GM19099 (cell line): ENCODE results near the gene PHEX.
A peak's percentile ranks its signal among the peaks of the same experiment; 100 is the strongest.

Experiments
- POLR2A ChIP-seq: IDR thresholded peaks from 3 replicates; pipeline ENCODE4 v1.6.1; 2011; ENCODE audit warnings: low read depth; ENCODE audit not compliant: insufficient read length; ENCODE audit errors: extremely low read depth

The PHEX gene

GRCh38 chrX:22032084-22032483, at the start of gene PHEX:
Gene PHEX, plus strand, starts transcription at chrX:22032325. Its CDS starts 681 bp downstream, at chrX:22033006.
- no peak for TF ChIP-seq POLR2A

- TF ChIP-seq POLR2A = no peak
Measured at GRCh38 chrX:21985332-21985777, 46.8 kb upstream of the PHEX start.

GRCh38 chrX:21986596-21986995, 45.5 kb upstream of the PHEX start:
- no peak for TF ChIP-seq POLR2A

DNA sequence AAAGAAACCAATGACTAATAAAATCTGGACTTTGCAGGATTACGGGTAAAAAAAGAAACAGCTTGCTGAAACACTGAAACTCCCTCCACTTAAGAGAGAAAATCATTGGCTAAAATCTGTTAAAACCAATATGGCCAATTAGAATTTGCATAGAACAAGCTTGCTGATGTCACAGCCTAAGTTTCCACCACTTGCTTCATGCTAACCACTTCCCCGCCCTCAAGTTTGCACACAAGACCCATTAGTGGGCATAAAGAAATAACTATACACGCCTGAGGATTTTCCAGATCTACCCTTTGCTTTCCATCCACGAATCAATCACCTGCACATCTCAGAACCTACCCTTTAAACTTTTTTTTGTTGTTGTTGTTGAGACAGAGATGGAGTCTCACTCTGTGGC, 42.7 kb upstream of the PHEX start:
- no peak for TF ChIP-seq POLR2A

DNA sequence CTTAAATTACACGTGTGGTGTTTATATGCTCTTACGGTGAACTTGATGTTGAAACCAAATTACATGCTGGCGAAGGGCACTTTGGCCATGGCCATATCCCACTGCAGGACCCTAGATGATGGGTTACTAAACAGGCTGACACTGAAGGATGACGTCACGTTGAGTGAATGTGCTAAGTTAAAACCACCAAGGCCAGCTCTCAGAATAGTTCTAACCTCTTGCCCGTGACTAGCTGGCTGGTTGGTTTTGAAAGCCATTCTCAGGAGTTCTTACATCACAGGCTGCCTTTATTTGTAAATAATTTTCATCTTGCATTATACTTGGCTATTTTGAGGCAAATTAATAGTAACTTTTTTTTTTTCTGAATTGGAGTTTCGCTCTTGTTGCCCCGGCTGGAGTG, 41.3 kb upstream of the PHEX start:
- no peak for TF ChIP-seq POLR2A

DNA sequence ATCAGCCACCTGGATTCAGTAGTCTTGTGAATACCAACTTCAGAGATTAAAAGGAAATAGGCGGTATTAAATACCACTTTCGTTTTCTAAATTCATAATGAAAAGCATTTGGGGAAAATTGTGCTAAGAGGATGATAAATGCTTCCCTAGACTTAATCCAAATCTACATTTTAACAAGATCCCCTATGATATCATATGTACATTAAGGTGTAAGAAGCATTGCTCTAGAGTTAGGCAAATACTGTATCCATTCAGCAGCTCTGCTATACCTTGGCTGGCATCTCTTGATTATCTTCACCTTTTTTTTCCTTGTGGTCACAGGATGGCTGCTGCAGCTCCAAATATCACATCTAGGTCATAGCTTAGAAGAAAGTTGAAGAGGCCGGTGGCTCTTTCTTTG, 40.6 kb upstream of the PHEX start:
- no peak for TF ChIP-seq POLR2A

GRCh38 chrX:21993265-21993664, 38.9 kb upstream of the PHEX start:
- TF ChIP-seq POLR2A = peak; percentile 19

GRCh38 chrX:21996872-21997455, 35.2 kb upstream of the PHEX start:
- TF ChIP-seq POLR2A = no peak

GRCh38 chrX:21998037-21998436, 34.1 kb upstream of the PHEX start:
- no peak for TF ChIP-seq POLR2A

GRCh38 chrX:22004866-22005265, 27.3 kb upstream of the PHEX start:
- TF ChIP-seq POLR2A = no peak

DNA sequence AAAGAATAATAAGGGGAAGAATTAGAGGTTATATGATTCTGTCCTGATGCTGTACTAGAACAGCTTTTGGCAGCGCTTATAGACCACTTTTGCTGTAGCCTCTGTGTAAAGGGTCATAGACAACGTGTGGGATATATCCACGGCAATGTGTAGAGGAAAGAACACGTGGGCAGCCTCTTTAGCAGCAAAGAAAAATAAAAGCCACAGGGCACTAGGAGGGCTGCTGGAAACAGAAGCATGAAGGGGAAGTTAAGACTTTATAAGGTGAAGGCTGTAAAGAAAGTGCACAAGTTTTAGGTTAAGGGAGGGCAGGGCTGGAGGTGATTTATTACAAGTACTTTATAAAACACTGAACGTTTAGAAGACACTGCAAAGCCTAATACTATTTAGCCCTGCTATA, 20.1 kb upstream of the PHEX start:
- no peak for TF ChIP-seq POLR2A

- no peak for TF ChIP-seq POLR2A
Measured at GRCh38 chrX:22012931-22013330, 19.2 kb upstream of the PHEX start.

DNA sequence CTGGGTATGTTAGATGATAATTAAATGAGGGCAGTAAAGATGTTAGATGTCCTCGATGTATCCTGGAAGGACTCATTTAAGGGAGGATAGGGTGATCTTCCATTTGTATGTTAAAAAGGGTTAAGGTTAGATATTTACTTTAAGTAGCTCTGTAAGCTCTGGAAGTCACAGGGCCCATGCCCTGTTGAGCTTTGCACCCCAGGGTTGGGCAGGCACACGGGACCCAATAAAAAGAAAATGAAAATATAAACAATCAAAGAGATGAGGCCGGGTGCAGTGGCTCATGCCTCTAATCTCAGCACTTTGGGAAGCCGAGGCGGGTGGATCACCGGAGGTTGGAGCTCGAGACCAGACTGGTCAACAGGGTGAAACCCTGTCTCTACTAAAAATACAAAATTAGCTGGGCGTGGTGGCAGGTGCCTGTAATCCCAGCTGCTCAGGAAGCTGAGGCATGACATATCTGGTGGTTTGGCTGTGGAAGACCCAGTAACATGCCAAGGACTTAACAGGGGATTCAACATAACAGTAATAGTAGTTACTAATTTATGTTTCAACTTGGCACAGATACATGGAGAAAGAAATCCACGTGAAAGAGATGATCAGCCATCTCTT, 16.9 kb upstream of the PHEX start:
- no peak for TF ChIP-seq POLR2A

DNA sequence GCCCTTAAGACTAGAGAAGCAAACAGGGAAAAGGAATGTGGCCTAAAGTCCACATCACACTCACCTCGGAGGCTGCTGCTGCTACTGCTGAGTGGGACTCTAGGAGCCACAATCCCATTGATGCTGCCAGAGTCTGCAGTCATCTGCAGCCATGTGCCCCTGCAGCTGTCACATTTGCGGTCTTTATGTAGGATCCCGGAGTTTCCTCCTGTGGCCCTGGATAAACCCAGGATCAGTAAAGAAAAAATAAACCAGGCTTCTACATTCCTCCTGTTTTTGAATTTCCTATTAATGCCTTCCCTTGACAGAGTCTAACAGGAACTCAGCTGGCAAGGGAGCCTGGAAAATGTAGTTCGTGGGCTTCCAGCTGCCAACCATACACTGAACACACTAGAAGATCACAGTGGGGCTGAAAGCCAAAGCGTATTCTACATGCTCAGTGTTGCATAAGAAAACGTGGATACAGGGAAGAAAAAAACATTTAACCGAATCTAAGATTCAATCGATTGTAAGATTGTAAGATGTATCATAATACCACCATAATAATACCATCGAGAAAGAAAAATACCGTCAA, 10.3 kb upstream of the PHEX start:
- no peak for TF ChIP-seq POLR2A

GRCh38 chrX:22024577-22024976, 7.5 kb upstream of the PHEX start:
- no peak for TF ChIP-seq POLR2A

DNA sequence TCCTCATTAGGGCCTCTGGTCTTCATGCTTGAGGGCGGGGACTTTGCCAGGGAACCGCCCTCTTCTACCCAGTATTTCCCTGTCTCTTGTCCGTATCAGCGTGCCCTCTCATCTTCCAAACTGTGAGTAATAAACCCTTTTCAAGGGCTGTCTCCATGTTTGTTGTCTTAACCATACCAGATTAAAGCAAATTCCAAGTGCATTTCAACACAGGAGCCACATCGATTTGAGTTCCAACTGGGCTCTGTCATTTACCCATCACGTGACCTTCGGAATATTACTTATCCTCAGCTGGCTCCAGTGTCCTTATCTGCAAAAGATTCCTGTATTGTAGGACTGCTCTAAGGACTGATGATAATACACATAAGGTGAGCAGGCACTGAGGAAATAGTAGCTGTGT, 6.4 kb upstream of the PHEX start:
- TF ChIP-seq POLR2A = no peak

DNA sequence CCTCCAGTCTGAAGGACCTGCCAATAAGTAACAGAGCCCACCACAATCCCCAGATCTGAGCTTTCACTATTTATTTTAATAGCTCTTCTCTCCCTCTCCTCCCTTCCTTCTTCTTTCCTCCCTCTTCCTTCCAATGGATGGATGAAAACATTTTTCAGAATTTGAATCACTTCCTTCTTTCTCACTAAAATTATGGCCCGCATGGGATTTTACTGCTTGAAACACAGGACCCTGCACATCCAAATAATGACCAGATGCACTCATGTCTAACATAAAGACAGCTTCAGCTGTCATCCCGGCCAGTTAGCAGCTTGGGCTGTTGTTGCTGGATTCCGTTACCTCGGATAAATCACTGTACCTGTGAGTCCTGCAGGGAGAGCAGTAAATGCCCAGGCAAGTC, 5.4 kb upstream of the PHEX start:
- no peak for TF ChIP-seq POLR2A

DNA sequence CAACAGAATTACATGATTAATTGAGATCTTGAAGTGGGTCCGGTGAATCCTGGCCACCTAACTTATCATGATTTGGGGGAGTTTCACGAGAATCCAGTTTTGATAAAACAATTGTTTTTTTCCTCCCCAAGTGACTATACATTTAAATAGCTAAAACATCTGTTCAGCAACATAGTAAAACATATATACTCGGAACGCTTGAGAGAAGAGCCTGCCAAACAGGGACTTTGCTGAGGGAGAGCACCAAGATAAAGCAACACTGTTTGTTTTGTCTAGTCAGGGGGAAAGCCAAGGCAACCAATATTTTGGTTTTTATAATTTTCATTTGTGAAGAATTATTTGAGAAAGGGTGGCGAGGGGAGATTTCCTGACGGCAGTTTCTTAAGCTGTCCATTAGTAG, 381 bp downstream of the PHEX start:
- TF ChIP-seq POLR2A = no peak

GRCh38 chrX:22033818-22034217, 1.7 kb downstream of the PHEX start:
- TF ChIP-seq POLR2A = no peak
